Measurements from ENCODE around the gene NUCKS1.

DNA sequence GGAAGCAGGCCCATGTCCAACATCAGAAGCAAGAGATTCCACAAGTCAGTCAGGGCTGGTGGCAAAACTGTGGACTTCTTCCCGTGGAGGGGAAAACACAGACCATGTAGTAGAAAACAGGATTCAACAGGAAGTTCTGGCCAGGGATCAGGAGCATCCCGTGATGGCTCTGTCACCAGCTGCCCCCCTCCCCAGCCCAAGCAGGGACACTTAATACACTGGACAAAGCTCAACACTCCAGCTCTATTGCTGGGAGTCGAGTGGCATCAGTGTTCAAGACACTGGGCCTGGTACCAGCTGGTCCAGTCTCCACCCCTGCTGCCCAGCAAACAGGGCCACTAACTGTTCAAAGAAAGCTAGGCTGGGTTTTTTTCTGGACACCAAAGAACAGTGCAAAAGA lies 73.4 kb downstream of the NUCKS1 start:
- TF ChIP-seq CTCF (conservative IDR thresholded peaks at IDR 0.05): no peak
- TF ChIP-seq EZH2 (IDR thresholded peaks at IDR 0.05; ENCODE audit: low read depth): no peak

Measured in PC-9 (cell line).